Loucy (cell line): ENCODE data around the gene MYO3B.
"Not testable (repeated sequence)": the region's sequence is repeated elsewhere in the genome, so short reads cannot be mapped to it uniquely, and the experiment has no call there.

ENCODE experiments used
- H2AFZ ChIP-seq: fragments of 200-600 bp; sonication (generic); 2 replicates; pipeline ENCODE4 v1.6.0; 2016; ENCODE audit warnings: antibody characterized with exemption, mild to moderate bottlenecking, low read length, moderate library complexity
- H3F3A ChIP-seq: fragments of 200-600 bp; 2 replicates; pipeline ENCODE4 v1.6.0; 2016; ENCODE audit warnings: antibody characterized with exemption, low read depth, mild to moderate bottlenecking
- H3K27me3 ChIP-seq: fragments of 200-600 bp; sonication (generic); 2 replicates; pipeline ENCODE4 v1.6.1; 2014; ENCODE audit warnings: low read length, mild to moderate bottlenecking; ENCODE audit not compliant: insufficient read depth, poor library complexity, severe bottlenecking
- H3K36me3 ChIP-seq: fragments of 200-600 bp; sonication (generic); 2 replicates; pipeline ENCODE4 v1.6.1; 2016; ENCODE audit warnings: low read length; ENCODE audit not compliant: insufficient read depth
- H3K4me1 ChIP-seq: fragments of 200-600 bp; sonication (generic); 2 replicates; pipeline ENCODE4 v1.5.1; 2014; ENCODE audit warnings: low read length, mild to moderate bottlenecking; ENCODE audit not compliant: insufficient read depth, poor library complexity, severe bottlenecking
- H3K4me2 ChIP-seq: fragments of 200-600 bp; sonication (generic); 2 replicates; pipeline ENCODE4 v1.6.0; 2014; ENCODE audit warnings: antibody characterized with exemption, low read length, low read depth, mild to moderate bottlenecking; ENCODE audit not compliant: poor library complexity, severe bottlenecking
- H3K4me3 ChIP-seq: fragments of 200-600 bp; sonication (generic); 2 replicates; pipeline ENCODE4 v1.5.1; 2014; ENCODE audit warnings: low read length, mild to moderate bottlenecking, mixed read lengths; ENCODE audit not compliant: poor library complexity, severe bottlenecking
- H3K79me2 ChIP-seq: fragments of 200-600 bp; sonication (generic); 2 replicates; pipeline ENCODE4 v1.6.1; 2014; ENCODE audit warnings: low read length; ENCODE audit not compliant: insufficient read depth
- H3K9ac ChIP-seq: fragments of 200-600 bp; sonication (generic); 2 replicates; pipeline ENCODE4 v1.6.0; 2014; ENCODE audit warnings: mild to moderate bottlenecking, low read depth, low read length, moderate library complexity; ENCODE audit not compliant: poor library complexity, severe bottlenecking
- H3K9me2 ChIP-seq: fragments of 200-600 bp; sonication (generic); replicated peaks from 2 replicates; pipeline ENCODE4 v1.6.1; 2016; ENCODE audit warnings: low read depth, low read length, mixed read lengths
- H3K9me3 ChIP-seq: fragments of 200-600 bp; sonication (generic); 2 replicates; pipeline ENCODE4 v1.6.1; 2014; ENCODE audit warnings: mild to moderate bottlenecking, antibody characterized with exemption, low read length, low read depth; ENCODE audit not compliant: insufficient read depth
- H4K20me1 ChIP-seq: fragments of 200-600 bp; sonication (generic); 2 replicates; pipeline ENCODE4 v1.6.0; 2014; ENCODE audit warnings: antibody characterized with exemption, low read length, mild to moderate bottlenecking; ENCODE audit not compliant: insufficient read depth, poor library complexity, severe bottlenecking
- CTCF ChIP-seq: fragments of 200-600 bp; sonication (generic); conservative IDR thresholded peaks from 2 replicates; pipeline ENCODE4 v1.5.1; 2014; ENCODE audit warnings: mild to moderate bottlenecking, antibody characterized with exemption, low read length
- EZH2phosphoT487 ChIP-seq: fragments of 200-600 bp; IDR thresholded peaks from 2 replicates; pipeline ENCODE4 v1.6.1; 2018; ENCODE audit warnings: antibody characterized with exemption, mild to moderate bottlenecking, moderate library complexity, borderline replicate concordance

Gene MYO3B

DNA sequence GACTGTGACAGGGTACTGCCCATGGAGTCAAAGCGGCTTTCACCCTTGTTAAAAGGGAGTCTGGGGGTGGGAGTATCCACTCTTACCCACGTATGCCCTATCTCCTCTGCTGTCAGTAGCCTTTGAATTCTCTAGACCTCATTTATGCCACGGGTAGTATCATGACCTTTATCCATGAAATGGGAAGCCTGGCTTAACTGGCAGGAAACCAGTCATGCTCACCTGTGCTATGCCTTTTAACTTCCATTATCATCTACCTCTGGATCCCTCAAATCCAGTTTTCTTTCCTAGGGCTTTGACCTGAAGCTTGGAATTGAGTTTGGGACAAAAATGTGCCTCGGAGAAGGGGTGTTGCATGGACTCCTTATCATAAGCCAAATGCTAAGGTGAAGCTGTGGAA is 30.0 kb downstream of the MYO3B start:
- H3K4me1 ChIP-seq: no peaks in the 10 kb centered on the region
- H3K27me3 ChIP-seq: no peaks in the 10 kb centered on the region
- no peak overlapping the region for H3K4me3 ChIP-seq
- no peaks in the 10 kb centered on the region for H4K20me1 ChIP-seq
- no peak overlapping the region for H3K4me2 ChIP-seq
- H3K9me2 ChIP-seq: no peaks in the 10 kb centered on the region
- no peaks in the 10 kb centered on the region; the same call in 1 of the 2 replicates for H3K9me3 ChIP-seq
- no peaks in the 10 kb centered on the region for H3K36me3 ChIP-seq
- H3K79me2 ChIP-seq: no peaks in the 10 kb centered on the region
- no peak overlapping the region for H3K9ac ChIP-seq
- H3F3A ChIP-seq: no peaks in the 10 kb centered on the region
- TF ChIP-seq EZH2phosphoT487: no peak
- no peak for TF ChIP-seq CTCF
- no peak overlapping the region for H2AFZ ChIP-seq

GRCh38 chr2:170208967-170209366 is 31.0 kb downstream of the MYO3B start:
- no peaks in the 10 kb centered on the region for H3K27me3 ChIP-seq
- no peak overlapping the region for H3K9ac ChIP-seq
- H3K4me1 ChIP-seq: no peaks in the 10 kb centered on the region

DNA sequence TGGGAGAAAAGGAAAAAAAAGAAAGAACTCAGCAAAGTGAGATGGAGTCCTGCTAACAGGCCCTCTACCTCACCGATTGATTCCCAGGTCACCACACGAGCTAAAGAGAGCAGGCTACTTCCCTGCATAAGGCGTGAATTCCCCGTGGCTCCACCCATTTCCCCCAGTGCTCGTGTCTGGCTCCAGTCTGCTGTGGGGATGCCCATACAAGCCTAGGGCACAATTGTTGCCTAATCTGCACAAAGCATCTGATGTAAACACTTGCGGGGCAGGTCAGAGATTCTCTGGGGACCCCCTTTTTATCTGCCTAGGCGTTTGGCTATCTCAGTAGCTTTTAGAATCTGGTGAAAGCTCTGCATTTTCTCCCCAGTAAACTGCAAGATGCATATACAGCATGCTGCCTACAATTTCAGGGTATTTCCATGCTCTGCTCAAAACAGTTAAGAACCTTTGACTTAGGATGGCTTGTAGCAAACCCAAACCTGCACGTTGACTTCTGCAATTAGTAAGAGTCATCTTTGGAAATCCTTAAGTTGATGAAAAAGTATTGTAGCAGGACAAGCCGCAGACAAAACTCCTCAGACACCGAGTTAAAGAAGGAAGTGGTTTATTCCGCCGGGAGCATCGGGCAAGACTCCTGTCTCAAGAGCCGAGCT is 34.8 kb downstream of the MYO3B start:
- H3K9me2 ChIP-seq: no peaks in the 10 kb centered on the region
- H3K79me2 ChIP-seq: no peaks in the 10 kb centered on the region
- H3K9ac ChIP-seq: no peak overlapping the region
- H3K4me3 ChIP-seq: no peak overlapping the region
- H4K20me1 ChIP-seq: no peaks in the 10 kb centered on the region
- no peaks in the 10 kb centered on the region for H3K27me3 ChIP-seq
- no peaks in the 10 kb centered on the region for H3K36me3 ChIP-seq
- no peaks in the 10 kb centered on the region; the same call in 1 of the 2 replicates for H3K9me3 ChIP-seq
- no peaks in the 10 kb centered on the region for H3F3A ChIP-seq
- no peak overlapping the region for H3K4me2 ChIP-seq
- TF ChIP-seq CTCF (no peak), EZH2phosphoT487 (no peak)
- H3K4me1 ChIP-seq: no peaks in the 10 kb centered on the region
- H2AFZ ChIP-seq: no peak overlapping the region

More at GRCh38 chr2:170208967-170209366, 31.0 kb downstream of the MYO3B start:
- H4K20me1 ChIP-seq: no peaks in the 10 kb centered on the region
- no peaks in the 10 kb centered on the region; the same call in 1 of the 2 replicates for H3K9me3 ChIP-seq
- no peak overlapping the region for H2AFZ ChIP-seq
- no peaks in the 10 kb centered on the region for H3K36me3 ChIP-seq
- no peaks in the 10 kb centered on the region for H3K9me2 ChIP-seq
- H3K4me3 ChIP-seq: no peak overlapping the region
- TF ChIP-seq CTCF: no peak
- no peak for TF ChIP-seq EZH2phosphoT487
- no peaks in the 10 kb centered on the region for H3F3A ChIP-seq
- no peak overlapping the region for H3K4me2 ChIP-seq
- no peaks in the 10 kb centered on the region for H3K79me2 ChIP-seq

GRCh38 chr2:170213281-170213625 is 35.3 kb downstream of the MYO3B start:
- not testable (repeated sequence) for H3K4me3 ChIP-seq, H3K9me2 ChIP-seq, H3K4me2 ChIP-seq, H4K20me1 ChIP-seq, H3K4me1 ChIP-seq, H3F3A ChIP-seq, H3K9me3 ChIP-seq, H3K27me3 ChIP-seq, H2AFZ ChIP-seq, H3K36me3 ChIP-seq, H3K79me2 ChIP-seq, H3K9ac ChIP-seq
